Uterine smooth muscle cell (primary cell): ENCODE data around the gene OR5C1. TPM values are rescaled to one million over a fixed set of nuclear protein-coding genes. Genes with fewer than 3 reads are reported as not detected.

ENCODE experiments used
- total RNA-seq: library from RNA; depleted of rRNA; stranded (reverse); fragments of >200 nt; gene quantifications from 2 replicates; pipeline ENCODE4 v1.2.3, GENCODE V29; 2014

OR5C1 gene
- total RNA-seq = not detected in 2 replicates

GRCh38 chr9:122788831-122789230, at the start of gene OR5C1:
TSS of gene OR5C1 (plus strand) at chr9:122788933. CDS start at chr9:122788933, 0 bp downstream.

GRCh38 chr9:122742003-122742402, 46.7 kb upstream of the OR5C1 start, which contains the start of gene OR1L6:
TSS of gene OR1L6 (plus strand) at chr9:122742303. CDS start at chr9:122749848, 7,545 bp downstream.

GRCh38 chr9:122800066-122801060, 11.6 kb downstream of the OR5C1 start, which contains the start of gene OR1K1:
TSS of gene OR1K1 (plus strand) at chr9:122800123. CDS start at chr9:122800123, 0 bp downstream.

Other genes starting within 250 kb of the OR5C1 start
- 0.50 TPM in 1 of 2 replicates, not detected in the other for gene OR1N2, start 235.8 kb upstream of the OR5C1 start, total RNA-seq
- gene OR1L8, start 205.5 kb upstream of the OR5C1 start, total RNA-seq = not detected in 2 replicates
- gene OR1Q1, start 174.2 kb upstream of the OR5C1 start, total RNA-seq = not detected in 2 replicates
- gene OR1B1, start 131.3 kb upstream of the OR5C1 start, total RNA-seq = not detected in 2 replicates
- not detected in 2 replicates for gene OR1L1, start 127.2 kb upstream of the OR5C1 start, total RNA-seq
- not detected in 2 replicates for gene OR1L3, start 113.8 kb upstream of the OR5C1 start, total RNA-seq
- gene OR1L4, start 64.9 kb upstream of the OR5C1 start, total RNA-seq = not detected in 2 replicates
- not detected in 2 replicates for gene OR1L6, start 46.6 kb upstream of the OR5C1 start, total RNA-seq
- gene OR1K1, start 11.2 kb downstream of the OR5C1 start, total RNA-seq = not detected in 2 replicates
- 46.1 and 50.6 TPM in 2 replicates for gene PDCL, start 39.7 kb downstream of the OR5C1 start, total RNA-seq
- 43.6 and 56.4 TPM in 2 replicates for gene RC3H2, start 116.4 kb downstream of the OR5C1 start, total RNA-seq
- 16.0 and 16.3 TPM in 2 replicates for gene ZBTB6, start 124.4 kb downstream of the OR5C1 start, total RNA-seq
- 4.0 and 5.5 TPM in 2 replicates for gene ZBTB26, start 142.6 kb downstream of the OR5C1 start, total RNA-seq
- gene RABGAP1, start 152.1 kb downstream of the OR5C1 start, total RNA-seq = 37.5 and 50.5 TPM in 2 replicates
- gene GPR21, start 244.7 kb downstream of the OR5C1 start, total RNA-seq = 1.4 and 1.5 TPM in 2 replicates